PC-3 (cell line): Measurements from ENCODE around the gene ZG16. TPM values are rescaled to one million over a fixed set of nuclear protein-coding genes. Genes with fewer than 3 reads are reported as not detected.

ENCODE experiments used
- ATAC-seq: fragments of 200-7000 bp; cut with Tn5 transposase; 2 replicates; pipeline ENCODE4 v1.9.1; 2020; ENCODE audit warnings: mild to moderate bottlenecking, moderate library complexity
- BruUV-seq: library from RNA; stranded (reverse); fragments of 400-500 nt; replicated peaks from 2 replicates; lab custom pipeline; 2021; lab: Mats Ljungman, UMichigan
- CTCF ChIA-PET: fragments of 300-600 bp; sonication (Branson Sonifier 250); formaldehyde crosslinking; loops from one replicate; lab custom pipeline; 2022; ENCODE audit warnings: antibody characterized with exemption; lab: Charles Lee
- POLR2A ChIA-PET: fragments of 300-600 bp; sonication (Branson Sonifier 250); formaldehyde crosslinking; loops from one replicate; lab custom pipeline; 2022; ENCODE audit warnings: antibody characterized with exemption; ENCODE audit not compliant: unreplicated experiment; lab: Charles Lee
- DNase-seq: peaks from one replicate; pipeline ENCODE4 v3.0.0-alpha.2; 2015
- H2AFZ ChIP-seq: fragments of 300-600 bp; sonication (generic); 2 replicates; pipeline ENCODE4 v1.6.0; 2016; ENCODE audit warnings: antibody characterized with exemption, low read length
- H3F3A ChIP-seq: fragments of 300-600 bp; sonication (generic); one replicate; pipeline ENCODE4 v1.6.0; 2017; ENCODE audit warnings: antibody characterized with exemption, low read length, control low read depth, mild to moderate bottlenecking; ENCODE audit not compliant: unreplicated experiment
- H3K27ac ChIP-seq: fragments of 300-600 bp; sonication (generic); 2 replicates; pipeline ENCODE4 v1.5.1; 2016; ENCODE audit warnings: mild to moderate bottlenecking, low read length
- H3K27me3 ChIP-seq: fragments of 300-600 bp; sonication (generic); 2 replicates; pipeline ENCODE4 v1.6.1; 2016; ENCODE audit warnings: low read length, mixed read lengths
- H3K36me3 ChIP-seq: fragments of 300-600 bp; sonication (generic); 2 replicates; pipeline ENCODE4 v1.6.1; 2016; ENCODE audit warnings: low read depth, mixed run types, low read length, mixed read lengths
- H3K4me1 ChIP-seq: fragments of 300-600 bp; sonication (generic); 2 replicates; pipeline ENCODE4 v1.5.1; 2016; ENCODE audit warnings: low read length; ENCODE audit not compliant: insufficient read depth
- H3K4me2 ChIP-seq: fragments of 300-600 bp; sonication (generic); 2 replicates; pipeline ENCODE4 v1.6.0; 2016; ENCODE audit warnings: low read length
- H3K4me3 ChIP-seq: fragments of 300-600 bp; sonication (generic); 2 replicates; pipeline ENCODE4 v1.5.1; 2016; ENCODE audit warnings: mild to moderate bottlenecking, low read length, mixed read lengths
- H3K79me2 ChIP-seq: fragments of 300-600 bp; sonication (generic); 2 replicates; pipeline ENCODE4 v1.6.1; 2017; ENCODE audit warnings: low read length, mixed read lengths
- H3K9ac ChIP-seq: fragments of 300-600 bp; sonication (generic); 2 replicates; pipeline ENCODE4 v1.6.0; 2016; ENCODE audit warnings: mild to moderate bottlenecking, low read length
- H3K9me2 ChIP-seq: fragments of 300-600 bp; sonication (generic); replicated peaks from 2 replicates; pipeline ENCODE4 v1.6.1; 2016; ENCODE audit warnings: mixed run types, low read length, mixed read lengths
- H3K9me3 ChIP-seq: fragments of 300-600 bp; sonication (generic); 2 replicates; pipeline ENCODE4 v1.6.1; 2016; ENCODE audit warnings: low read length, mixed read lengths
- H4K20me1 ChIP-seq: fragments of 300-600 bp; sonication (generic); 2 replicates; pipeline ENCODE4 v1.6.1; 2016; ENCODE audit warnings: low read length, mixed read lengths
- EZH2 ChIP-seq: fragments of 300-600 bp; sonication (generic); IDR thresholded peaks from one replicate; pipeline ENCODE4 v1.6.1; 2017; ENCODE audit warnings: antibody characterized with exemption, mild to moderate bottlenecking, low read length; ENCODE audit not compliant: unreplicated experiment
- EZH2phosphoT487 ChIP-seq: fragments of 300-600 bp; sonication (generic); IDR thresholded peaks from 2 replicates; pipeline ENCODE4 v1.6.1; 2018; ENCODE audit warnings: mild to moderate bottlenecking, antibody characterized with exemption, low read length, borderline replicate concordance
- intact Hi-C: fragments of 100-400 bp; cut with micrococcal nuclease; formaldehyde crosslinking; loops from 2 replicates; pipeline ENCODE4 v1.9.0; 2023
- total RNA-seq: library from RNA; depleted of rRNA; stranded (reverse); fragments of >200 nt; gene quantifications from 2 replicates; pipeline ENCODE4 v1.2.3, GENCODE V29; 2014
- TF ChIP-seq, protein P1 (sequence below): fragments of 300-600 bp; sonication (generic); conservative IDR thresholded peaks from 2 replicates; pipeline ENCODE4 v1.5.1; 2017; ENCODE audit warnings: antibody characterized with exemption, low read depth, mild to moderate bottlenecking, low read length

Gene ZG16
- total RNA-seq, 1 experiment from 2014 or later: not detected

DNA sequence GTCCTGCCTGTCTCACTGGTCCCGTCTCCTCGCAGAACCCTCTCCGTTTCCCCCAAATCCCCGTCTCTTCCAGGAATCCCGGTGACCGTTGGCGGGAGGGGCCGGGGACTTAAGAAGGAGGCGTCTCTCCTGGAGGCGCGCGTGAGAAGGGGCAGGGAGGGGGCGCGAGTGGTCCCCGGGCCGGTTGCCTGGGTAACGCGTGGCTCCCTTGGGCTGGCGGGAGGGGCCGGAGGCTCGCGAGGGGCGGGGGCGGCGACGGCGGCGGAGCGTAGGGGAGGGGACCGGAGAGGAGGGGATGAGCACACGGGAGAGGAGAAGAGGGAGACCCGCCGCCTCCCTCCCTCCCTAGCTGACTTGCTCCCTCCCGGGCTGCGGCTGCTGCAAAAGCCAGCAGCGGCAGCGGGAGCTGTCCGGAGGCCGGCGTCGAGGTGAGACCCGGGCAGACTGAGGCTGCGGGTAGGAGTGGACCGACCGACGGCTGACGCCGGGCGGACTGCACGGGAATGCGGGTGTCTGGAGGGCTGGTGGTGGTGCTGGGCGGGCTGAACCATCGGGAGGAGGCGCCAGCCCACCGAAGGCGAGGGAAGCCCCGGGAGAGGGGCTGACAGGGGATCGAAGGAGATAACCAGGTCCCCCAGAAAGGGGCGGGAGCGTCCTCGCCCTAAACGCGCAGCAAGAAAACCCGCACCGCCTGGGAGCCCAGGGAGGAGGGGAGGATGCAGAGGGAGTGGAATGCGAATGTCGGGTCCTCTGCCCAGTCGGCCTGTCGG, 34.0 kb downstream of the ZG16 start, which contains the start of gene PRRT2:
PRRT2 (plus strand) TSS at position 298 of the 770 bp plus-strand sequence. CDS start 862 bp downstream, outside the sequence.
- Histone ChIP-seq H4K20me1 (0 out of 2 replicates have a peak, but pooled peaks cover 6% of the 10 kb centered on the region), H2AFZ (peak within 1 kb of the TSS; percentile 77), H3F3A (no peaks in the 10 kb centered on the region), H3K4me3 (peak within 1 kb of the TSS; percentile 83), H3K79me2 (peaks cover 42% of the 10 kb centered on the region), H3K4me1 (peaks cover 38% of the 10 kb centered on the region), H3K9ac (peak within 1 kb of the TSS; percentile 55), H3K27me3 (no peaks in the 10 kb centered on the region), H3K27ac (peak within 1 kb of the TSS; percentile 61), H3K9me3 (no peaks in the 10 kb centered on the region), H3K4me2 (peak within 1 kb of the TSS; percentile 97), H3K9me2 (no peaks in the 10 kb centered on the region), H3K36me3 (no peaks in the 10 kb centered on the region; the same call in 1 of the 2 replicates)
- ATAC-seq (peak; percentile 0), DNase-seq (peak; percentile 34)
- TF ChIP-seq EZH2phosphoT487 (no peak), EZH2 (no peak)
- TF ChIP-seq, protein P1, sequence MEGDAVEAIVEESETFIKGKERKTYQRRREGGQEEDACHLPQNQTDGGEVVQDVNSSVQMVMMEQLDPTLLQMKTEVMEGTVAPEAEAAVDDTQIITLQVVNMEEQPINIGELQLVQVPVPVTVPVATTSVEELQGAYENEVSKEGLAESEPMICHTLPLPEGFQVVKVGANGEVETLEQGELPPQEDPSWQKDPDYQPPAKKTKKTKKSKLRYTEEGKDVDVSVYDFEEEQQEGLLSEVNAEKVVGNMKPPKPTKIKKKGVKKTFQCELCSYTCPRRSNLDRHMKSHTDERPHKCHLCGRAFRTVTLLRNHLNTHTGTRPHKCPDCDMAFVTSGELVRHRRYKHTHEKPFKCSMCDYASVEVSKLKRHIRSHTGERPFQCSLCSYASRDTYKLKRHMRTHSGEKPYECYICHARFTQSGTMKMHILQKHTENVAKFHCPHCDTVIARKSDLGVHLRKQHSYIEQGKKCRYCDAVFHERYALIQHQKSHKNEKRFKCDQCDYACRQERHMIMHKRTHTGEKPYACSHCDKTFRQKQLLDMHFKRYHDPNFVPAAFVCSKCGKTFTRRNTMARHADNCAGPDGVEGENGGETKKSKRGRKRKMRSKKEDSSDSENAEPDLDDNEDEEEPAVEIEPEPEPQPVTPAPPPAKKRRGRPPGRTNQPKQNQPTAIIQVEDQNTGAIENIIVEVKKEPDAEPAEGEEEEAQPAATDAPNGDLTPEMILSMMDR: no peak
- intact Hi-C loops: no loop called here
- ChIA-PET POLR2A (interaction anchor here (0.5 to 0.6 kb wide), 3 partner anchors 132 to 893 kb away, joined by 3 read pairs; no protein-coding TSS in a partner anchor), CTCF (interaction anchor here (0.6 kb wide), 1 partner anchor 50 kb away, joined by 3 read pairs; no protein-coding TSS in a partner anchor)
- BruUV-seq: no TSS peak

DNA sequence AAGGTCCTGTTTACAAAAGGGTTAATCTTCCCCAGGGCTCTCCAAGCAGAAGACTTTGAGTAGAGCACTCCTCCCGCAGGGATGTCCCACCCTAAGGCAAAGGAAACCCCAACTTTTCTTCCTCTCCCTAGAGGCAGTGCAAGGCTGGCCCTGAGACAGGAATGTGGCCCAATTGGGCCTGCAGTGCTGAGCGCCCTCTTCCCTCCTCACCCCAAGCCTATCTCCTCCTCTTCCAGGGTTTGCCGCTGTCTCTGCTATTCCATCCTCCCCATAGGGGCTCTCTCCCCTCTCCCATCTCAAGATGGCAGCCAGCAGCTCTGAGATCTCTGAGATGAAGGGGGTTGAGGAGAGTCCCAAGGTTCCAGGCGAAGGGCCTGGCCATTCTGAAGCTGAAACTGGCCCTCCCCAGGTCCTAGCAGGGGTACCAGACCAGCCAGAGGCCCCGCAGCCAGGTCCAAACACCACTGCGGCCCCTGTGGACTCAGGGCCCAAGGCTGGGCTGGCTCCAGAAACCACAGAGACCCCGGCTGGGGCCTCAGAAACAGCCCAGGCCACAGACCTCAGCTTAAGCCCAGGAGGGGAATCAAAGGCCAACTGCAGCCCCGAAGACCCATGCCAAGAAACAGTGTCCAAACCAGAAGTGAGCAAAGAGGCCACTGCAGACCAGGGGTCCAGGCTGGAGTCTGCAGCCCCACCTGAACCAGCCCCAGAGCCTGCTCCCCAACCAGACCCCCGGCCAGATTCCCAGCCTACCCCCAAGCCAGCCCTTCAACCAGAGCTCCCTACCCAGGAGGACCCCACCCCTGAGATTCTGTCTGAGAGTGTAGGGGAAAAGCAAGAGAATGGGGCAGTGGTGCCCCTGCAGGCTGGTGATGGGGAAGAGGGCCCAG, 34.9 kb downstream of the ZG16 start:
- Histone ChIP-seq H3K9me2 (no peaks in the 10 kb centered on the region), H3K4me3 (peak overlapping the region; percentile 66), H4K20me1 (0 out of 2 replicates have a peak, but pooled peaks cover 6% of the 10 kb centered on the region), H3K36me3 (no peaks in the 10 kb centered on the region; the same call in 1 of the 2 replicates), H3K79me2 (peaks cover 42% of the 10 kb centered on the region), H3K4me1 (peaks cover 42% of the 10 kb centered on the region), H3F3A (peaks cover 2% of the 10 kb centered on the region), H3K9me3 (no peaks in the 10 kb centered on the region), H3K27me3 (no peaks in the 10 kb centered on the region), H3K4me2 (peak overlapping the region; percentile 97), H2AFZ (no peak overlapping the region), H3K9ac (no peak overlapping the region), H3K27ac (no peak overlapping the region)
- CTCF ChIA-PET: no interaction called here
- DNase-seq (no peak), ATAC-seq (no peak)
- TF ChIP-seq EZH2phosphoT487 (no peak), EZH2 (no peak)
- TF ChIP-seq, protein P1: no peak
- BruUV-seq: no TSS peak
- intact Hi-C loops: no loop called here
- POLR2A ChIA-PET: interaction anchor here (0.6 kb wide), 1 partner anchor 131 kb away, joined by 3 read pairs; no protein-coding TSS in a partner anchor
